DOHH2 (cell line): ENCODE data around the gene GPAT2.
"Not testable (repeated sequence)": the region's sequence is repeated elsewhere in the genome, so short reads cannot be mapped to it uniquely, and the experiment has no call there.

Source experiments
- EZH2phosphoT487 ChIP-seq: fragments of 200-600 bp; sonication (generic); IDR thresholded peaks from 2 replicates; pipeline ENCODE4 v1.6.1; 2017; ENCODE audit warnings: borderline replicate concordance, mild to moderate bottlenecking, antibody characterized with exemption, low read length, moderate library complexity, mixed read lengths
- TF ChIP-seq, protein P1 (sequence below): fragments of 200-600 bp; sonication (generic); IDR thresholded peaks from one replicate; pipeline ENCODE4 v1.5.1; 2014; ENCODE audit warnings: antibody characterized with exemption, mild to moderate bottlenecking, low read depth, low read length; ENCODE audit not compliant: poor library complexity, severe bottlenecking

GRCh38 chr2:96049049-96049916 lies 14.6 kb upstream of the GPAT2 start:
- TF ChIP-seq, protein P1, sequence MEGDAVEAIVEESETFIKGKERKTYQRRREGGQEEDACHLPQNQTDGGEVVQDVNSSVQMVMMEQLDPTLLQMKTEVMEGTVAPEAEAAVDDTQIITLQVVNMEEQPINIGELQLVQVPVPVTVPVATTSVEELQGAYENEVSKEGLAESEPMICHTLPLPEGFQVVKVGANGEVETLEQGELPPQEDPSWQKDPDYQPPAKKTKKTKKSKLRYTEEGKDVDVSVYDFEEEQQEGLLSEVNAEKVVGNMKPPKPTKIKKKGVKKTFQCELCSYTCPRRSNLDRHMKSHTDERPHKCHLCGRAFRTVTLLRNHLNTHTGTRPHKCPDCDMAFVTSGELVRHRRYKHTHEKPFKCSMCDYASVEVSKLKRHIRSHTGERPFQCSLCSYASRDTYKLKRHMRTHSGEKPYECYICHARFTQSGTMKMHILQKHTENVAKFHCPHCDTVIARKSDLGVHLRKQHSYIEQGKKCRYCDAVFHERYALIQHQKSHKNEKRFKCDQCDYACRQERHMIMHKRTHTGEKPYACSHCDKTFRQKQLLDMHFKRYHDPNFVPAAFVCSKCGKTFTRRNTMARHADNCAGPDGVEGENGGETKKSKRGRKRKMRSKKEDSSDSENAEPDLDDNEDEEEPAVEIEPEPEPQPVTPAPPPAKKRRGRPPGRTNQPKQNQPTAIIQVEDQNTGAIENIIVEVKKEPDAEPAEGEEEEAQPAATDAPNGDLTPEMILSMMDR: not testable (repeated sequence)
- TF ChIP-seq EZH2phosphoT487: not testable (repeated sequence)
